GM12801 (cell line): Measurements from ENCODE around the gene PBX4.

Experiments used
- CTCF ChIP-seq: IDR thresholded peaks from one replicate; pipeline ENCODE4 v1.5.1; 2011; ENCODE audit warnings: control low read depth; ENCODE audit not compliant: insufficient read length; ENCODE audit errors: extremely low read depth

PBX4 gene

DNA sequence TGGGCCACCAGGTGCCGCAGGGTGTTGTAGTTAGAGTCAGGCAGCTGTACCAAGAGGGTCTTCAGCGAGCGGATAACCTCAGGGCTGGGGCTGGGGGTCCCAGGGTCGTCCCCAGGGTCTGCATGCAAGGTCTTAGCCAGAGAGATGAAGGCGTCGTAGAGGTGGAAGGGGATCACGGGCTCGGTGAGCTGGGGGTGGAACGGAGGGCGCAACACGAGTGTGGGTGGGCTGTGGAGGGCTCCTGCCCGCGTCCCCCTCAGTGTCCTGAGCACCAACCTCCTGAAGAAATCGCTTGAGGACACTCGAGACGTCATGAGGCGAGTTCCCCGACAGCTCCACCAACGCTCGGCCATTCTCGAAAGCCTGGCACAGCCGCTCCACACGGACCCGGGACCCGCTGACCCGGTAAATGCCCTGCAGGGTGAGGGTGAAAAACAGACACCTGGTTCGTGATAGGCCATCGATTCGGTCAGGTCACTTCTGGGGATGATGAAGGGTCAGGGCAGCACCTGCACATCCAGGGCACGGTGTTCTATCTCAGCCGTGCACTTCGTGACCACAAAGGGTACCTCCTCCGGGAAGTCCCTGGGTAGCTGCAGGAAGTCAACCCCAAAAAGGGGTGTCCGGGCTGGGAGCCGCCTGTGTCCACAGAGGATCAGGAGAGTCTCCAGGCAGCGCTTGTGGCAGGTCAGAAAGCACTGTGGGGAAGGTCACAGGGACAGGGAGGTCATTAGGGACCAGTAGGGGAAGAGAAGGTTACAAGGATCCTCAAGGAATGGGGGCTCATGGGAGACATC is 16.2 kb upstream of the PBX4 start:
- no peak for TF ChIP-seq CTCF

GRCh38 chr19:19633711-19634515 is 15.4 kb upstream of the PBX4 start:
- TF ChIP-seq CTCF = no peak

GRCh38 chr19:19632661-19633060 is 14.2 kb upstream of the PBX4 start:
- TF ChIP-seq CTCF = no peak

DNA sequence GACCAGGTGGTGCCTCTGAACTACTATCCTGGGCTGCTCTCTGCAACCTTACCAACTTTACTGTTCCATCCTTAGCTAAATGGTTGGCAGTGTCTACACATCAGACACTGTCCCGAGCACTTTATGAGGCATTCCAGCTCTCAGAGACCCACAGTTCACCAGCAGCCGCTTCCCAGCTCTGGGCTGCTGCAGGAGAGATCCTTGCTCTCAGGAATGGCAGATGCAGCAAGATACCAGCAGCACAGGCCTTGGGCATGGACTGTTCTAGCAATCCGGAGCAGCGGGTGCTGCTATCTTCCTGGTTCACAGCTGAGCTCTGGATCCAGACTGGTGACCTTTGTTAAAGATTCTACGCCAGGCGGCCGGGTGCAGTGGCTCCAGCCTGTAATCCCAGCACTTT is 12.9 kb upstream of the PBX4 start:
- TF ChIP-seq CTCF = no peak

GRCh38 chr19:19630426-19630825 is 11.9 kb upstream of the PBX4 start:
- TF ChIP-seq CTCF = no peak

DNA sequence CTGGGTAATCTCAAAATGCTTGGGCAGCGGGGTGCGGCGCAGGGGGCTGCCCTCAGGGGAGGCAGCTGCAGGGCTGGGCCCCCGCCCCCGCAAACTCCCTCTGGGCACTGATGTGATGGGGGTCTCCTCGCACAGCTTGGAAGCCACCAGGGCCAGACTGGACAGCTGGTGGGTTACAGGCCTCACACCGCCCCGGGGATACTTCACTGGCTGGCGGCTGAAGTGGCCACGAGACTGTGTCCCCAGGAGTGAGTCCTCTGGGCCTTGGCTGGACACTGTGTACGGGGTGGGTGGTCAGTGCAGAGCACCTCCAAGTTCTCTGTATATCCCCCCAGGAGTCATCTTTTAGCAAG is 11.6 kb upstream of the PBX4 start:
- no peak for TF ChIP-seq CTCF

GRCh38 chr19:19628501-19629134 is 10.1 kb upstream of the PBX4 start:
- no peak for TF ChIP-seq CTCF
